ENCODE measurements around the gene MLF2. TPM values are rescaled to one million over a fixed set of nuclear protein-coding genes. Genes with fewer than 3 reads are reported as not detected.

The MLF2 gene
- total RNA-seq, 3 donors from 2014 or later (not counting 1 experiment from before 2014, with no cell fraction given) = 114 to 117 (median 116) TPM

- H3K4me1 ChIP-seq (ENCODE audit: control insufficient read depth, insufficient read depth, low read length) = peaks cover 24% of the 10 kb centered on the region
- H3K36me3 ChIP-seq (ENCODE audit: control insufficient read depth, insufficient read depth, low read length) = no peaks in the 10 kb centered on the region
- intact Hi-C loops (cut with micrococcal nuclease) = no loop called here
- peaks cover 26% of the 10 kb centered on the region for H3K27me3 ChIP-seq (ENCODE audit: control insufficient read depth, insufficient read depth, low read length)
- no peaks in the 10 kb centered on the region for H3K9me3 Mint-ChIP-seq
- H3K27me3 Mint-ChIP-seq (ENCODE audit: low read depth in 2 of 2) = peaks cover 69 to 71% of the 10 kb centered on the region in 2 donors
- no peak for TF ChIP-seq CTCF (IDR thresholded peaks at IDR 0.05)
- DNase-seq = peak in 1 of 2 donors; percentile 38
- H3K9me3 ChIP-seq (ENCODE audit: control insufficient read depth, insufficient read depth, low read length) = no peaks in the 10 kb centered on the region
- H3K4me3 Mint-ChIP-seq = peak overlapping the region; percentile 28
- H3K4me1 Mint-ChIP-seq = peaks cover 0 to 13% of the 10 kb centered on the region in 2 donors
- H3K36me3 Mint-ChIP-seq = no peaks in the 10 kb centered on the region
- H3K27ac Mint-ChIP-seq = no peak overlapping the region
- WGBS (ENCODE audit: insufficient coverage) = 1% methylated on average over 63 of the region's 65 CpGs
- no peak overlapping the region for H3K4me3 ChIP-seq (ENCODE audit: low read length)
- H3K27ac ChIP-seq (ENCODE audit: low read length) = no peak overlapping the region
- peak in 1 of 3 donors; percentile 35 for ATAC-seq
These were observed 52.8 kb downstream of the MLF2 start for GRCh38 chr12:6699989-6700645.

GRCh38 chr12:6699259-6699988 is 53.5 kb downstream of the MLF2 start:
- peaks cover 63 to 68% of the 10 kb centered on the region in 2 donors for H3K27me3 Mint-ChIP-seq (ENCODE audit: low read depth in 2 of 2)

GRCh38 chr12:6698352-6699046 is 54.4 kb downstream of the MLF2 start:
- H3K27ac ChIP-seq (ENCODE audit: low read length) = no peak overlapping the region
- Mint-ChIP-seq H3K4me1 (peaks cover 0 to 19% of the 10 kb centered on the region in 2 donors), H3K4me3 (no peak overlapping the region), H3K27me3 (ENCODE audit: low read depth in 2 of 2) (peaks cover 58 to 62% of the 10 kb centered on the region in 2 donors), H3K36me3 (no peaks in the 10 kb centered on the region), H3K9me3 (no peaks in the 10 kb centered on the region), H3K27ac (no peak overlapping the region)
- H3K9me3 ChIP-seq (ENCODE audit: control insufficient read depth, insufficient read depth, low read length) = no peaks in the 10 kb centered on the region
- intact Hi-C loops (cut with micrococcal nuclease) = no loop called here
- peaks cover 24% of the 10 kb centered on the region for H3K27me3 ChIP-seq (ENCODE audit: control insufficient read depth, insufficient read depth, low read length)
- H3K4me1 ChIP-seq (ENCODE audit: control insufficient read depth, insufficient read depth, low read length) = peaks cover 24% of the 10 kb centered on the region
- no peak for TF ChIP-seq CTCF (IDR thresholded peaks at IDR 0.05)
- 77% methylated on average over 7 of the region's 8 CpGs for WGBS (ENCODE audit: insufficient coverage)
- no peaks in the 10 kb centered on the region for H3K36me3 ChIP-seq (ENCODE audit: control insufficient read depth, insufficient read depth, low read length)
- no peak for ATAC-seq
- no peak for DNase-seq
- H3K4me3 ChIP-seq (ENCODE audit: low read length) = no peak overlapping the region

More at GRCh38 chr12:6699259-6699988, 53.5 kb downstream of the MLF2 start:
- H3K4me3 Mint-ChIP-seq = peak overlapping the region; percentile 28
- no peak overlapping the region for H3K4me3 ChIP-seq (ENCODE audit: low read length)
- TF ChIP-seq CTCF (IDR thresholded peaks at IDR 0.05) = no peak
- peaks cover 0 to 16% of the 10 kb centered on the region in 2 donors for H3K4me1 Mint-ChIP-seq
- H3K36me3 Mint-ChIP-seq = no peaks in the 10 kb centered on the region
- peaks cover 26% of the 10 kb centered on the region for H3K27me3 ChIP-seq (ENCODE audit: control insufficient read depth, insufficient read depth, low read length)
- H3K4me1 ChIP-seq (ENCODE audit: control insufficient read depth, insufficient read depth, low read length) = peaks cover 24% of the 10 kb centered on the region
- intact Hi-C loops (cut with micrococcal nuclease) = no loop called here
- no peak for ATAC-seq
- H3K9me3 ChIP-seq (ENCODE audit: control insufficient read depth, insufficient read depth, low read length) = no peaks in the 10 kb centered on the region
- no peak overlapping the region for H3K27ac ChIP-seq (ENCODE audit: low read length)
- WGBS (ENCODE audit: insufficient coverage) = 37% methylated on average over 16 of the region's 16 CpGs
- no peak for DNase-seq
- no peak overlapping the region for H3K27ac Mint-ChIP-seq
- no peaks in the 10 kb centered on the region for H3K9me3 Mint-ChIP-seq
- no peaks in the 10 kb centered on the region for H3K36me3 ChIP-seq (ENCODE audit: control insufficient read depth, insufficient read depth, low read length)

Other genes starting within 250 kb of the MLF2 start
- 100 to 1,000 TPM; 606 to 729 (median 642) TPM for gene GAPDH, start 218.6 kb downstream of the MLF2 start, total RNA-seq
- gene IFFO1, start 197.1 kb downstream of the MLF2 start, total RNA-seq = 10 to 100 TPM; 51.5 to 67.7 (median 62.3) TPM
- 100 to 1,000 TPM in 1 of 3 donors, 10 to 100 TPM in 2; 85.2 to 105 (median 89.1) TPM for gene NOP2, start 184.8 kb downstream of the MLF2 start, total RNA-seq
- gene CHD4, start 145.8 kb downstream of the MLF2 start, total RNA-seq = 100 to 1,000 TPM; 568 to 795 (median 658) TPM
- gene LPAR5, start 117.2 kb downstream of the MLF2 start, total RNA-seq = 10 to 100 TPM in 2 of 3 donors, 1 to 10 TPM in 1; 10.0 to 27.8 (median 17.3) TPM
- 10 to 100 TPM in 1 of 3 donors, 1 to 10 TPM in 2; 2.1 to 12.2 (median 4.7) TPM for gene ACRBP, start 105.7 kb downstream of the MLF2 start, total RNA-seq
- gene ING4, start 90.0 kb downstream of the MLF2 start, total RNA-seq = 10 to 100 TPM; 29.9 to 40.9 (median 30.2) TPM
- 100 to 1,000 TPM in 2 of 3 donors, 10 to 100 TPM in 1; 95.1 to 101 (median 100) TPM for gene ZNF384, start 63.8 kb downstream of the MLF2 start, total RNA-seq
- gene PIANP, start 52.3 kb downstream of the MLF2 start, total RNA-seq = not detected
- 10 to 100 TPM; 23.5 to 29.8 (median 28.9) TPM for gene COPS7A, start 29.1 kb downstream of the MLF2 start, total RNA-seq
- gene PTMS, start 13.2 kb upstream of the MLF2 start, total RNA-seq = 10 to 100 TPM in 1 of 3 donors, 1 to 10 TPM in 2; 2.3 to 33.2 (median 2.8) TPM
- gene LAG3, start 19.4 kb upstream of the MLF2 start, total RNA-seq = 1 to 10 TPM in 1 of 3 donors, under 1 TPM in 2; 0.36 to 7.6 (median 0.78) TPM
- gene CD4, start 36.4 kb upstream of the MLF2 start, total RNA-seq = 10 to 100 TPM in 1 of 3 donors, 1 to 10 TPM in 2; 8.5 to 10.1 (median 9.8) TPM
- 1 to 10 TPM in 1 of 3 donors, under 1 TPM in 2; 0.39 to 2.1 (median 0.68) TPM for gene GPR162, start 68.7 kb upstream of the MLF2 start, total RNA-seq
- 1 to 10 TPM in 1 of 3 donors, under 1 TPM in 1, not detected in 1; 0.72 to 1.8 TPM for gene P3H3, start 75.3 kb upstream of the MLF2 start, total RNA-seq
- gene GNB3, start 87.8 kb upstream of the MLF2 start, total RNA-seq = not detected
- gene CDCA3, start 98.1 kb upstream of the MLF2 start, total RNA-seq = 1 to 10 TPM; 1.4 to 3.3 (median 1.4) TPM
- 10 to 100 TPM; 48.3 to 67.2 (median 57.2) TPM for gene USP5, start 99.0 kb upstream of the MLF2 start, total RNA-seq
- gene TPI1, start 114.4 kb upstream of the MLF2 start, total RNA-seq = 100 to 1,000 TPM; 167 to 196 (median 189) TPM
- 10 to 100 TPM in 1 of 3 donors, 1 to 10 TPM in 2; 8.1 to 19.1 (median 8.4) TPM for gene SPSB2, start 120.2 kb upstream of the MLF2 start, total RNA-seq
- gene LRRC23, start 151.7 kb upstream of the MLF2 start, total RNA-seq = 10 to 100 TPM in 1 of 3 donors, 1 to 10 TPM in 2; 8.1 to 16.8 (median 9.8) TPM
- gene ENO2, start 161.4 kb upstream of the MLF2 start, total RNA-seq = 10 to 100 TPM; 21.6 to 30.8 (median 23.1) TPM
- 10 to 100 TPM; 29.3 to 34.0 (median 31.9) TPM for gene ATN1, start 174.8 kb upstream of the MLF2 start, total RNA-seq
- not detected for gene RNU7-1, start 190.7 kb upstream of the MLF2 start, total RNA-seq
- 100 to 1,000 TPM; 125 to 157 (median 126) TPM for gene C12orf57, start 190.9 kb upstream of the MLF2 start, total RNA-seq
- gene PTPN6, start 198.2 kb upstream of the MLF2 start, total RNA-seq = 100 to 1,000 TPM; 279 to 357 (median 312) TPM
- gene PHB2, start 217.5 kb upstream of the MLF2 start, total RNA-seq = 100 to 1,000 TPM; 123 to 133 (median 127) TPM
- gene EMG1, start 217.8 kb upstream of the MLF2 start, total RNA-seq = 10 to 100 TPM; 22.1 to 30.4 (median 23.3) TPM